ENCODE measurements around the gene PRSS33. TPM values are rescaled to one million over a fixed set of nuclear protein-coding genes. Genes with fewer than 3 reads are reported as not detected.

Gene PRSS33
- total RNA-seq, 2 donors from 2014 or later: not detected

DNA sequence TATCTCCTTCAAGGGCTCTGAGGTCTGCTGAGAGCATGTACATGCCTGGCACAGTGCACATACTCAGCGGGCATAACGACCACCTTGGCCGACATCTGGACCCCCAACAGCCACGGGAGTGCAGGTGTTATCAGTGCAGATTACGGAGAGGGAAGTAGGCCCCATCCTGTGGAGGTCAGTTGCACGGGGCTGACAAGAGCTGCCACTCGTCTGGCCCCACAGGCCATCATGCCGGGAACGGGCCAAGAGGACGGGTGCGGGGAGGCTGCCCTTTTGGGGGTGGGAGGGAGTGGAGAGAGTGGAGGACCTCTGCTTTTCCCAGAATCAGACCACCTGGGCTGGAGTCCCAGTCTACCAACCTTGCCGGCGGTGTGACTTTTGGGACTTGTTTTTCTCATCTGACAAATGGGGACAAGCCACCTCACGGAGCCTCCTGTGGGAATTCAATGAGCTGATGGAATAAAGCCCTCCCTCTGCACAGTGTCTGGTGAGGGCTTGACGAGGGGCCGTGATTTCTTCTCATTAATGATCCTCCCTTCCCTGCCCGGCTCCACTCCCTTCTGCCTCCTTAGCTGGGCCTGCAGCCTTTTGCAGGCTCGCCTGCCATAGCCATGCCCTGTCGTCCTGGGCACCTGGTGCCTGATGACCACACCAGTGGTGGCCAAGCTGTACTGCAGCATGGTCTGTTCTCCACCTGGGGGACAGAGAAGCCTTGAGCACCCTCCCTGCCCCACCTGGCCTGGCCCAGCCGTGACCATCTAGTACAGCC is 4.6 kb downstream of the PRSS33 start:
- intact Hi-C loops (cut with DNase I, micrococcal nuclease): no loop called here
- ATAC-seq (no peak), DNase-seq (no peak)

DNA sequence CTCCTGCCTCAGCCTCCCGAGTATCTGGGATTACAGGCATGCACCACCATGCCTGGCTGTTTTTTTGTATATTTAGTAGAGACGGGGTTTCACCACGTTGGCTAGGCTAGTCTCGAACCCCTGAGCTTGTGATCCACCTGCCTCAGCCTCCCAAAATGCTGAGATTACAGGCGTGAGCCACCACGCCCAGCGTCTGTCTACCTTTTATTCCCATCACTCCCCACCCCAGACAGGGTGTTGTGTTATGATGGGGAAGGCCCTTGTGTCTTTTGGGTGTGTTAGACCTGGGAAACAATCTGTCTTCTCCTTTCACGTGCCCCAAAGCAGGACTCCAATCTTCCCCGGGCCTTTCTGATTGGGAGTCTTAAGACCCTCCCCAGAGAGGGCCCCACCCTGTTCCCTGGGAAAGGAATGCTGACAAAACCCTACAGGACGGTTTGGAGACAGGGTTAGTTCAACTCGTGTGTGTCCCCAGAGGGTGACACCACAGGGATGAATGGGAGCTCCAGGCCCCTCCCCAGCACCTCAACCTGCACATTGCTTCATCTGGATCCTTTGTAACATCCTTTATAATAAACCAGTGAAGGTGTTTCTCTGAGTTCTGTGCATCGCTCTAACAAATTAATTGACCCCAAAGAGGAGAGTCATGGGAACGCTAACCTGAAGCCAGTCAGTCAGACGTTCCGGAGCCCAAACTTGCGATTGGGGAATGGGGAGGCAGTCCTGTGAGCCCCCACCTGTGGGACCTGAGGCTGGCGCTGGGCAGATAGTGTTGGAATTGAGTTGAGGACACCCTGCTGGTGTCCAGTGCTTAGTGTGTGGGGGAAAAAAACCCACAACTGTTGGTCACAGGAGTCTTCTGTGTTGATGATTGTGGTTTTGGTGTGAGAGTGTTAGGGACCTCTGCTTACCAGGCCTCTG is 7.1 kb downstream of the PRSS33 start:
- DNase-seq (no peak), ATAC-seq (no peak)
- intact Hi-C loops (cut with DNase I, micrococcal nuclease): no loop called here

DNA sequence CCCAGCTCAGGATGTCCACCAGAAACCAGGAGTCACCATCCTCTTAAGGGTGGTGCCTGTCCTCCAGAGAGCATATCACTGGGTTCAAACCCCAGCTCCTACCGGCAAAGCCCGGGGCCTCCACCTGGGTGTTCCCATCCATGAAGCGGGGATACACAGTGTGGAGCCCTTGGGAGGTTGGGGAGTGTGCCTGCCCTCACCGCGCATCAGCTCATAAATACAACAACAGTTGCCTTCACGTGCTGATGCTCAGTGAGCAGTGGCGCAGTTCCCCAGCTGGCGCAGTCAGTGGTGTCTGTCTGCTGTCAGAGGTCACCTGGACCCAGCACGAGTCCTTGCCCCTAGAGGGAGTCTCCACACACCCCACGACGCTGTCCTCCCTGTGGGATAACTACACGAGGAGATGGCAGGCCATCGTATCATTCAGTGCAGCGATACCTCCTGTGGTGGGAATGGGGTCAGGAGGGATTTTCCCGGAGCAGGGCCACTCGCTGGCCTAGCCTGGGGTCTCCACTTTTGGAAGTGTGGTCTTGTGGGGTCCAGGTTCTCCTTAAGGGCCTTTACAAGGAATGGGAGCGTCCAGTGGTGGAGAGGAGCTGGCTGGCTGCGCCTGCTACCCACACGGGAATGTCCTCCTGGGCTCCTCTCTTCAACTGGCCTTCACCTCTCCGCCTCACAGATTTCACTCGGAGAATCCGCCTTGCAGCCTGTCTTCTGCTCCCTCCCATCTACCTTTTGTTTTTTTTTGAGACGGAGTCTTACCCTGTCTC is 8.0 kb downstream of the PRSS33 start:
- no peak for DNase-seq
- no peak for ATAC-seq
- intact Hi-C loops (cut with DNase I, micrococcal nuclease): no loop called here

DNA sequence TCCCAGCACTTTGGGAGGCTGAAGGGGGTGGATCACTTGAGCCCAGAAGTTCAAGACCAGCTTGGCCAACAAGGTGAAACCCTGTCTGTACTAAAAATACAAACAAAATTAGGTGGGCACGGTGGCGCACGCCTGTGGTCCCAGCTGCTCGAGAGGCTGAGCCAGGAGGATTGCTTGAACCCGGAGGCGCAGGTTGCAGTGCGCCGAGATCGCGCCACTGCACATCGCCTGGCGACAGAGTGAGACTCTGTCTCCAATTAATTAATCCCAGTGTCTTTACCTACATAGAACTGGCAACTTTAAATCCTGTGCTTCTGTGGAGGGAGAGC is 8.8 kb downstream of the PRSS33 start:
- DNase-seq (no peak), ATAC-seq (no peak)
- intact Hi-C loops (cut with DNase I, micrococcal nuclease): no loop called here

DNA sequence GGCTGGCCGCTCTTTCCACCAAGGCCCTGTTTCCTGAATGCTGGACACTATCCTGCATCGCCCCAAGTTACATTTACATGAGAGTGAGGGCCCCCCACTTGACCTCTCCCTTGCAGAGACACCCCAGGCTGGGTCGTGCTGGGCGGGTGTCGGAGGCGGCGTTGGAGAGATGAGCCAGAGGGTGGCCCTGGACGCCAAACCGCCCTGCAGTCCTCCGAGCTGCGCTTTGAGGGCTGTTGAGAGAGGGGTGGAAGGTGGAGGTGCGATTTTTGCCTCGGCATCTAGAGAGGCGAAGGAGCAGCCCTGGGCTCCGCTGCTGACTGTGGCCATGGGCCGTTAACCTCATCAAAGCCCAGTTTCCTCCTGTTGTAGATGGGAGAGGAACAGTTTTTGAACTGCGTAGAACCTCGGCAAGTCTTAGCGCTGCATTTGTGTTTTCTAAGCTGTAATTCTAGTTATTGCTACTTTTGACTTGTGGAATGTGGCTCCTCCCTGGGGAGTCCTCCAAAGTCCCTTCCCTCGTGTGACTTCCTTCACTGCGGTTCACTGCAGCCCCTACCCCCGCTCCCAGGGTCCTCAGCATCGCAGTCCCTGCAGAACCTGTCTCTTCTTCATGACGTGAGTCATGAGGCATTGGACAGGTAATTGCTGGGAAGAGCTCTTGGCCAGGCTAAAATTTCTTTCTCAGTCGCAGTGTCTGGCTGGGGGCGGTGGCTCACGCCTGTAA is 9.3 kb downstream of the PRSS33 start:
- intact Hi-C loops (cut with DNase I, micrococcal nuclease): no loop called here
- ATAC-seq (peak; percentile 53), DNase-seq (peak in 1 of 2 donors; percentile 45)

DNA sequence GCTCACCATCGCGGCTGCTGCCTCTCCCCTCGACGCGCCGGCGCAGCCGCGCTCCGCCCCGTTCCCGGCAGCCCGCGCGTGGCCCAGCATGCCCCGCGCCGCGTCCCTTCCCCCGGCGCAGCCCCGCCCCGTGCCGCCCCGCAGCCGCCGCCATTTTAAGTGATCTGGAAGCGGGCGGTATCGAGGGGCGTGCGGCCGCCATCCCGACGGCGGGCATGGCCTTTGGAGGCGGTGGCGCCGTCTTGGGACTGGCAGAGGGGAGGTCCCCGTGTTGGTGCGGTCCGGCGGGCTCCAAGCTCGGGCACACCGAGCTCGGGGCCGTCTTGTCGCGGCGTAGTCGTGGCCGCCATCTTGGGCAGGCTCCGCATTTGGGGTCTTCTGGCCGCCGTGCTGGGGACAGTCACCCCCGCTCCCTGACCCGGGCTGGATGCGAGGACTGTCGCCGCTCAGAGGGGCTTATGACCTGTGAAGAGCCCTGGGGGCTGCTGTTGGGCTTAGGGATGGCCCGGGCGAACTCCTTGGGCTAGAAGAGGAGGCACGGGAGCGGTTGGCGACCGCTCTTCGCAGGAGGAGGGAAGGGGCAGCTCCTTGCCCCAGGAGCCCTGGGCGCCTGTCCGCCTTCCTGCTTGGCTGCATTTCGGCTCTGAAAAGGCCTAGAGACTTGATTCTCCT is 10.0 kb downstream of the PRSS33 start, which contains the start of gene ELOB:
Gene ELOB (minus strand): TSS at position 50 of the 672 bp plus-strand sequence. CDS start 41 bp downstream, at position 9.
- ATAC-seq (peak; percentile 89), DNase-seq (peak; percentile 82 to 91)
- intact Hi-C loops (cut with DNase I, micrococcal nuclease): no loop called here

DNA sequence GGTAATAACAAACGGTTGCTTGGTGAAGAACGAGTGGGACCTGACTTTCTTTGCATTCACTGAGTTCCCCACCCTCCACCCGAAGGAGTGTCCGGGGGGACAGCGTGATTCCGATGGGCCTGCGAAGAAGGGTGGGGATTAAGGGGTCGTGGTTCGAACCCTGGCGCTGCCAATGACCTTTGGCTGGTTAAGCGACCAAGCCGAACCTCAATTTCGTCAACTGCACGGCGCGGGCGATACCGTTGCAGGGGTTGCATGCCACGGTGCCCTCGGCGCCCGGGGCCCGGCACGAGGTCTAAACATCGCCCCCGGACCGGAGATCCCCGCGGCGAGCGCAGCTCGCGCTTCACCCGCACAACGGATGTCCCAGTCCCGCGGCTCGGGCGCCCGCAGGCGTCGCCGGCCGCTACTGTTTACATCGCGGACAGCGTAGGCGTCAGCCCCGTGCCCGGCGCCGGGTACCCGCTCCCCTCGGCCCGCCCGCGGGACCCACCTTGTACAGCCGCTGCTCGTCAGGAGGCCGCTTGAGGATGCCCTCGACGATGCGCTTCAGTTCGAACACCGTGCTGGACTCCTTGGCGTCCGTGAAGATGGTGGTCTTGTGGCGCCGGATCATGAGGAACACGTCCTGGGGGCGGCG is 10.7 kb downstream of the PRSS33 start:
- ATAC-seq (peak; percentile 16), DNase-seq (peak in 1 of 2 donors; percentile 51)
- intact Hi-C loops (cut with DNase I, micrococcal nuclease): no loop called here

DNA sequence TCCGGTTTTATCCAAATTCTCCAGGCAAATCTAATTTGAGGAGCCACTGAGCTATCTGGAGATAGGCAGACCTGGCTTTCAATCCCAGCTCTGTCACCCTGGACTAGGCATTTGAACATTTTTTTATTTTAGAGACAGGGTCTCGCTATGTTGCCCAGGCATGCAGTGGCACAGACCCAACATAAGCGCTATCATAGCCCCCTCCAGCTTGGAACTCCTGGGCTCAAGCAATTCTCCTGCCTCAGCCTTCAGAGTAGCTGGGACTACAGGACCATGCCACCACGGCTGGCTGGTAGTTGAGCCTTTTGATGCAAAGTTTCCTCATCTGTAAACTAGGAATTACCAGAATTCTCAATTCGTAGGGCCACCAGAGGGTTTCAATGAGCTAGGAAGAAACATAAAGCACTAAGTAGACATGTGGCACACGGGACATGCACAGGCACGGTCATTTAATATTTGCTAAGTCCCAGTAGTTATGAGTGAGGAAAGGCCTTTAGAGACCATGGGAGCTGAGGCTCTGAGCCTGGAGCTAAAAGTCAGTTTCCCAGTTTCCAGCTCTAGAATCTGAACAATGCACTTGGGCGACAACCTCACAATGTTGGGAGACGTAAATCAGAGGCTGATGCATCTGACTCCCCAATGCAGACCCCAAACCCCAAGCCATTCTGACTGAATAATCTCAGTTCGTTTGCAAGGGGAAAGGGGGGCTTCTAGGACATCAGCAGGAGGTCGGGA is 11.4 kb downstream of the PRSS33 start:
- ATAC-seq (no peak), DNase-seq (no peak)
- intact Hi-C loops (cut with DNase I, micrococcal nuclease): no loop called here

DNA sequence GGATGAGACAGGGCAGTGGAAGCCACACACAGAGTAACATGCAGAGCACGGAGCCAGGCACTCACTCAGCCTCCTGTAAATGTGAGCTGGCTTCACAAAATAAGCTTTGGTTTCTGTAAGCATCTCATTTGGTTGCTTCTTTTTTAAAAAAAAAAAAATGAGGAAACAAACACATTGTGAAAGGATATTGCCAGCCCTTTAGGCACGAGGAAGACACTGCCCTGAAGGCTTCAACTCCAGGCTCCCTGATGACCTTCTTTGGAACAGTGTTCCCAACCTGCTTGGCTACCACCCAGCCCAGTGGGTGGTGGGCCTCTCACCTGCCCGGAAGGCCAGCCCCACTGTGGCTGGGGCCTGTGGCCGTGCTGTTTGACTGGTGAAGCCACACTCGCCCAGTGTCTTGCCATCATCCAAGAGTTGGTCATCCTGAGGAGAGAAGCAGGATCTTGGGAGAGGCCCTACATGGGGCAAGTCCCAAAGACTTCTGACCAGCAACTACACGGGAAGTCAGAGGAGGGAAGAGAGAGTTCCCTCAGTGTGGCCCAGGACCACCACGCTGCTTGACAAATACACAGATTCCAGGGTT is 12.1 kb downstream of the PRSS33 start:
- intact Hi-C loops (cut with DNase I, micrococcal nuclease): no loop called here
- ATAC-seq (no peak), DNase-seq (no peak)

DNA sequence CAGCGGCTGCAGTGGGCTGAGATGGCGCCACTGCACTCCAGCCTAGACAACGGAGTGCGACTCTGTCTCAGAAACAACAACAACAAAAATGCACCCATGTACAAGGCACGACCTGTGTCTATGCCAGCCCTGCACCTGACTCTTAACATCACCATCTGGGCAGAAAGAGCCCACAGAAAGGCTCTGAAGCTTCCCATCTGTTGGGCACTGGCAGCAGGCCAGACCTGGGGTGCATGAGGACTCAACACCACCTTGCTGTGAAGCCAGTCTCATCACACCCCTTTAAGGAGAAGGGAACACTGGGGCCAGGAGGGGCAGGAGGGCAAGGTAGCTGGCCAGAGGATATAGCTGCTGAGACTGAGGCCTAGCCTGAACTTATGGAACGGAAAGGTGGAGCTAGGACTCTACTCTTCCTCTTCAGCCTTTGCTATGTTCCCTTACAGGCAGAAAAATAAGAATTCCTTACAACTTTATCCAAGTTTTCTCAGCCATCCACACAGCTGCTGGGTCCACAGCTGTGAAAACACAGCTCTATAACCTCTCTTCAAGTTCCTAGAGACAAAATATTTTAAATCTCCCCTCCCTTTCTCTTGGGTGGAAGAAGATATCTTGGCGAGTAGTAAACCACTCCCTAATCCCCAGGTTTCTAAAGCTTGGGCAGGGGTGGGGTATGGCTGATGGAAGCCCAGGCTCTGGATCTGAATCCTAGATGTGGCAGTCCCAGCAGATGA is 13.0 kb downstream of the PRSS33 start:
- no peak for DNase-seq
- no peak for ATAC-seq
- intact Hi-C loops (cut with DNase I, micrococcal nuclease): no loop called here

DNA sequence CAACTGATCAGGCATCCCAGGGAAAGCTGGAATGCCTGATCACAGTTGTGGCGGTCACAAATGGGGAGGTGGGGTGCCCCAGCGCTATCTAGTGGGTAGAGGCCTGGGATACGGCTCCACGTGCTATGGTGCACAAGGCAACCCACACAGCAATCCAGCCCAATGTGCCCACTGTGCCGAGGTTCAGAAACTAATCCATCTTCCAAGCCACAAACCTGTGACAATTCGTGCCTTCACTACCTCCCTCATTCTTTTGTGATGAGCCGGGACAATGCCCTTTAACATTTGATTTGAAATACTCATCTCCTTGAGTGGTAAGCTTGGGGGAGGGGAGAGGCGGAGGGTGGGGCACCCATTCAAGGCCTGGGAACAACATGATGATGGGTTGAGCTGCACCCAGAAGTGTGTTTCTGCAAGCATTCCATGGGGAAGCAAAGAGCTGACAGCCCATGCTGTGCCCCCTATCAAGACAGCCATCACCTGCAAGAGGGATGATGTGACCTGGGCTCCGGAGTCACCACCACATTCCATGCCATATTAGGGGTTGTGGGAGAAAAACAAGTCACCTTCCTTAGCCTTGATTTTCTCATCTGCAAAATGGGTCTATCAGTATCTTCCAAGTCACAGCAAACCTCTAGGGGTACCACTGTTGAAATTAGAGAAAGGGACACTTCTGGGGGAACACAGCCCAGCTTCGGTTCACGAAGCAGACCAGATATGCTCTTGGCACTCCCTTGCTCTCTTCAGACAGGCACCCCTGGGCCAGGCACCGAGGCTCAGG is 14.0 kb downstream of the PRSS33 start:
- ATAC-seq (no peak), DNase-seq (no peak)
- intact Hi-C loops (cut with DNase I, micrococcal nuclease): no loop called here

DNA sequence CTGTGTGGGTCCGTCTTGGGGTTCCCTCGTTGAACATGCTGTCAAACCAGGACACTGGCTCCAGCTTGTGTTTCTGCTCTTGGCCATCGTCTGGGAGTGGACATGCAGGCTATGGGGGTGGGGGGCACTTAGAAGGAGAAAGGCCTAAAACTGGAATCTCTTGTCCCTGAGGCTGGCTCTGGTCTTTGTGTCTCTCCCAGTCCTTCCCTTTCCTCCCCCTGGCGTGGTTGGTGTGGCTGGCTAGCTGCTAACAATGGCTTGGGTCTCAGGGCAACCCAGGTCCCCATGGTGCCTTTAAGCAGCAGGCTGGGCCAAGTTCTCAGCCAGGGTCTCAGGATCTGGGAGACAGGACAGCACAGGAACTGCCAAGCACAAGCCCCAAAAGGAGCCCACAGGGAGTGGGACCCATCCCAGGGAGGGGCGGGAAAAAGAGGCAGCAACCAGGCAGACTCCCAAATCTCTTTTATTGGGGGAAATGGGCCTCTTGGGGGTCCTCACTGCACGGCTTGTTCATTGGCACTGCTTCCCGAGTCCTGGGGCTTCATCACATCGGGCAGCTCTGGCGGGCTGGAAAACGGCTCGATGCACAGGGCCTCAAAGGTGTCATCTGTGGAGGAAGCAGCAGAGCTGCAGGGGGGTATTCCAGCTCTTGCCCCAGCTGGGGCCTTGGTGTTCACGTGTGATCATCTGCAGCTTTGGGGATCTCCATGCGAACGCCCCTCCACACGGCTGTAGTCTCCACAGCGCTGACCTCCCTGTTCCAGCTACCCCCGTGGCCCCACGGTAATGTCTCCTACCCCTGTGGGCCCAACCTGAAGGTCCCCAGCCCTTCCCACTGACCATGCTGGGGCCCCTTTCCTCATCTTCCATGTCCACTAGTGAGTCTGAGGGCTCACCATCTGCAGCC is 15.6 kb downstream of the PRSS33 start:
- DNase-seq: no peak
- intact Hi-C loops (cut with DNase I, micrococcal nuclease): no loop called here
- ATAC-seq: no peak

DNA sequence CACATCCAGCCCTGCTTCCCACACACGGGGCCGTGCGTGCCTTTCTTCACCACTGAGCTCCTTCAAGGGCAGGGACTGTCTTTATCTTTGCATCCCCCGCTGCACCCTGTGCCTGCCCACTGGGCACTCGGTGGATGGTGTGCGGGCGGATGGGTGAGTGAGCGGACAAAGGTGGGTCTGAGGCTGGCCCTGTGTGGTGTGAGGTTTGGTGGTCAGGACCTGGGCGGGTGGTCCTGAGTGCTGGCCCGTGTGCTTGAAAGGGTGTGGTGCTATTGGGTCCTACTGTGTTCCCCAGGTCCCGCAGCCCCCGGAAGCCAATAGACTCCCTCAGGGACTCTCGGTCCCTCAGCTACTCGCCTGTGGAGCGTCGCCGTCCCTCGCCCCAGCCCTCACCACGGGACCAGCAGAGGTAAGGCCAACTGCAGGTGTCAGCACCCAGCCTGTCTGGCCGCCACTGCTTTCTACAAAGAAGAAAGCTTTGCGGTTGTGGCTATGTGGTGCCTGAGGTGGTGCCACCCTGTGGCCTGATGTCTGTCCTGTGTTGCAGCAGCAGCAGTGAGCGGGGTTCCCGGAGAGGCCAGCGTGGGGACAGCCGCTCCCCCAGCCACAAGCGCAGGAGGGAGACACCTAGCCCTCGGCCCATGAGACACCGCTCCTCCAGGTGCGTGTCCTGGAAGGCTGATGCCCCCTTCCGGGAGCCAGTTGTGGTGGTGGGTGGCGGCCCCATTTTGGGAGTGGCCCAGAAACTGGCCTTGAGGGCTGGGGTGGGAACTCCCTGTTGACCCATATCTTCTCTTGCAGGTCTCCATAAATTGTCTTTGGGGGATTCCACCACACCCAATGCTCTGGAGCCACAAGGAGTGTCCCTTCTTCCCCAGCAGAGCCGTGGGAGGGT is 17.1 kb downstream of the PRSS33 start:
- intact Hi-C loops (cut with DNase I, micrococcal nuclease): no loop called here
- ATAC-seq (peak; percentile 24), DNase-seq (no peak)
